ENCODE data around the gene EYS. TPM values are rescaled to one million over a fixed set of nuclear protein-coding genes. Genes with fewer than 3 reads are reported as not detected.

Gene EYS
- total RNA-seq, 1 donor from 2014 or later = 2.1 TPM

DNA sequence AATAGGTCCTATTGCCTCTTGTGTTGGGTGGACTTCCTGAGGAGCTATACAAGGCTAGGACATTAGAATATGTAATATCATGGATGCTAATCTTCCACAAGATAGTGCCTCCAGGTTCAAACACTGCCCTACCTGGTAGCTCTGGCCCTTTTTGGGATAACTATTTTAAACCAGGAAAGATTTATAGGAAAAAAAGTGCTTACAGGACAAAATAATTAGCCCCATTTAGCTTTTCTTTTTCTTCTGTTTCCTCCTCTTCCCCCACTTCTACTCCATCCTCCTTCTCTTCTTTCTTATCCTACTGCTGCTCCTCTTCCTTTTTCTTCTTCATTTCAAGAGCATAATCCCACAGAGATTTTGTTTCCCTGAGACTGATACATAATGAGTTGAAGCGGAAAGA lies 1104.0 kb downstream of the EYS start:
- no peak overlapping the region for H3K27ac ChIP-seq (ENCODE audit: low read depth, low read length)
- H3K4me3 ChIP-seq (ENCODE audit: low read length in 3 of 3) = no peak overlapping the region

DNA sequence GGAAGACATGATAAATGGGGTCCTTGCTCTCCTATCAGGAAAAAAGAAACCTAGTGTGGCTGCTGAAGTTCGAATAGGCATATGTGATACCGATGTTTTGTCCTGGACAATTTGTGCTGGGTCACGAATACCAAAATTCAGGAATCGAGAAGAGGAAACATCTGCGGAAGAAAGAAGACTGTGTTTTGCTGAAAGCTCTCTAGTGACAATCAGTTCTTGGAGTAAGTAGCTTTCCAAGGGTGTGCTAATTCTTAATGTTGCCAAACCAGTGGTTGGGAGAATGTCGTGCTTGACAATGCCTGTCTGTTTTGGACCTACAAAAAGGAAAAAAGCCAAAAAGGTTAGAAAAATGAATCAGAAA lies 1115.4 kb downstream of the EYS start:
- Histone ChIP-seq H3K4me3 (ENCODE audit: low read length in 3 of 3) (no peak overlapping the region), H3K9ac (ENCODE audit: low read depth in 1 of 3, low read length in 3 of 3) (no peak overlapping the region), H3K36me3 (ENCODE audit: control insufficient read depth in 3 of 3, insufficient read depth in 3 of 3, low read length in 3 of 3) (no peaks in the 10 kb centered on the region), H3K4me1 (ENCODE audit: control insufficient read depth in 3 of 3, insufficient read depth in 3 of 3, low read length in 3 of 3) (no peaks in the 10 kb centered on the region), H3K27me3 (ENCODE audit: control insufficient read depth in 3 of 3, insufficient read depth in 3 of 3, low read length in 3 of 3) (no peaks in the 10 kb centered on the region), H3K27ac (ENCODE audit: low read depth, low read length) (no peak overlapping the region), H3K9me3 (ENCODE audit: control insufficient read depth in 3 of 3, low read length in 3 of 3) (no peaks in the 10 kb centered on the region)

More for the DNA sequence above, 1104.0 kb downstream of the EYS start:
- no peak overlapping the region for H3K9ac ChIP-seq (ENCODE audit: low read depth in 1 of 3, low read length in 3 of 3)
- no peaks in the 10 kb centered on the region for H3K9me3 ChIP-seq (ENCODE audit: control insufficient read depth in 3 of 3, low read length in 3 of 3)
- no peaks in the 10 kb centered on the region for H3K36me3 ChIP-seq (ENCODE audit: control insufficient read depth in 3 of 3, insufficient read depth in 3 of 3, low read length in 3 of 3)
- H3K27me3 ChIP-seq (ENCODE audit: control insufficient read depth in 3 of 3, insufficient read depth in 3 of 3, low read length in 3 of 3) = no peaks in the 10 kb centered on the region
- H3K4me1 ChIP-seq (ENCODE audit: control insufficient read depth in 3 of 3, insufficient read depth in 3 of 3, low read length in 3 of 3) = no peaks in the 10 kb centered on the region

GRCh38 chr6:64590965-64591675 lies 1115.9 kb downstream of the EYS start:
- Histone ChIP-seq H3K27ac (ENCODE audit: low read depth, low read length) (no peak overlapping the region), H3K27me3 (ENCODE audit: control insufficient read depth in 3 of 3, insufficient read depth in 3 of 3, low read length in 3 of 3) (no peaks in the 10 kb centered on the region), H3K4me3 (ENCODE audit: low read length in 3 of 3) (no peak overlapping the region), H3K9ac (ENCODE audit: low read depth in 1 of 3, low read length in 3 of 3) (no peak overlapping the region), H3K4me1 (ENCODE audit: control insufficient read depth in 3 of 3, insufficient read depth in 3 of 3, low read length in 3 of 3) (no peaks in the 10 kb centered on the region), H3K9me3 (ENCODE audit: control insufficient read depth in 3 of 3, low read length in 3 of 3) (no peaks in the 10 kb centered on the region), H3K36me3 (ENCODE audit: control insufficient read depth in 3 of 3, insufficient read depth in 3 of 3, low read length in 3 of 3) (no peaks in the 10 kb centered on the region)

- H3K4me3 ChIP-seq (ENCODE audit: low read length in 3 of 3) = no peak overlapping the region
- H3K9me3 ChIP-seq (ENCODE audit: control insufficient read depth in 3 of 3, low read length in 3 of 3) = no peaks in the 10 kb centered on the region
- H3K4me1 ChIP-seq (ENCODE audit: control insufficient read depth in 3 of 3, insufficient read depth in 3 of 3, low read length in 3 of 3) = no peaks in the 10 kb centered on the region
- no peak overlapping the region for H3K9ac ChIP-seq (ENCODE audit: low read depth in 1 of 3, low read length in 3 of 3)
- H3K27ac ChIP-seq (ENCODE audit: low read depth, low read length) = no peak overlapping the region
- no peaks in the 10 kb centered on the region for H3K27me3 ChIP-seq (ENCODE audit: control insufficient read depth in 3 of 3, insufficient read depth in 3 of 3, low read length in 3 of 3)
- no peaks in the 10 kb centered on the region for H3K36me3 ChIP-seq (ENCODE audit: control insufficient read depth in 3 of 3, insufficient read depth in 3 of 3, low read length in 3 of 3)
Measured at GRCh38 chr6:64589961-64590360, 1117.1 kb downstream of the EYS start.

DNA sequence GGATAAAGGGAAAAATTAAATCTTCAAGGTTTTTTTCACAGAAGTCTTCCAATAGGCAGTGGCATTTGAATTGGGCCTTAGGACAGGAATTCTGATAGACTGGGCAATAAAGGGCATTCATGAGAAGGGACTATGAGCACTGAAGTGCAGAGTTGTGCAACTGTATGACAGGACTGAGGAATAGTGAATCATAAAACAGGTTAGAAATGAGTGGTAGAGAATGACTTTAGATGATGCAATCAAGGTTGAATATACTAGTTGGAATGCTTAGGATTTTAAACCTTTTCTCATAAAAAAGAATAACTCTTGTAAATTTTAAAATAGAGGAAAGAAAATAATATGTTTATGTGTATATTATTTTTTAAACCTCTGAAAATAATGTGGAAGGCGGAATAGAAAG lies 1126.7 kb downstream of the EYS start:
- no peaks in the 10 kb centered on the region for H3K9me3 ChIP-seq (ENCODE audit: control insufficient read depth in 3 of 3, low read length in 3 of 3)
- no peak overlapping the region for H3K4me3 ChIP-seq (ENCODE audit: low read length in 3 of 3)
- H3K36me3 ChIP-seq (ENCODE audit: control insufficient read depth in 3 of 3, insufficient read depth in 3 of 3, low read length in 3 of 3) = no peaks in the 10 kb centered on the region
- H3K27me3 ChIP-seq (ENCODE audit: control insufficient read depth in 3 of 3, insufficient read depth in 3 of 3, low read length in 3 of 3) = no peaks in the 10 kb centered on the region
- no peaks in the 10 kb centered on the region for H3K4me1 ChIP-seq (ENCODE audit: control insufficient read depth in 3 of 3, insufficient read depth in 3 of 3, low read length in 3 of 3)
- no peak overlapping the region for H3K27ac ChIP-seq (ENCODE audit: low read depth, low read length)
- no peak overlapping the region for H3K9ac ChIP-seq (ENCODE audit: low read depth in 1 of 3, low read length in 3 of 3)

- Histone ChIP-seq H3K27ac (ENCODE audit: low read depth, low read length) (no peak overlapping the region), H3K27me3 (ENCODE audit: control insufficient read depth in 3 of 3, insufficient read depth in 3 of 3, low read length in 3 of 3) (no peaks in the 10 kb centered on the region), H3K4me3 (ENCODE audit: low read length in 3 of 3) (no peak overlapping the region), H3K9me3 (ENCODE audit: control insufficient read depth in 3 of 3, low read length in 3 of 3) (peaks cover 0 to 2% (median 0%) of the 10 kb centered on the region in 3 donors), H3K4me1 (ENCODE audit: control insufficient read depth in 3 of 3, insufficient read depth in 3 of 3, low read length in 3 of 3) (no peaks in the 10 kb centered on the region), H3K36me3 (ENCODE audit: control insufficient read depth in 3 of 3, insufficient read depth in 3 of 3, low read length in 3 of 3) (no peaks in the 10 kb centered on the region), H3K9ac (ENCODE audit: low read depth in 1 of 3, low read length in 3 of 3) (no peak overlapping the region)
Measured at GRCh38 chr6:64553249-64553786, 1153.7 kb downstream of the EYS start.

DNA sequence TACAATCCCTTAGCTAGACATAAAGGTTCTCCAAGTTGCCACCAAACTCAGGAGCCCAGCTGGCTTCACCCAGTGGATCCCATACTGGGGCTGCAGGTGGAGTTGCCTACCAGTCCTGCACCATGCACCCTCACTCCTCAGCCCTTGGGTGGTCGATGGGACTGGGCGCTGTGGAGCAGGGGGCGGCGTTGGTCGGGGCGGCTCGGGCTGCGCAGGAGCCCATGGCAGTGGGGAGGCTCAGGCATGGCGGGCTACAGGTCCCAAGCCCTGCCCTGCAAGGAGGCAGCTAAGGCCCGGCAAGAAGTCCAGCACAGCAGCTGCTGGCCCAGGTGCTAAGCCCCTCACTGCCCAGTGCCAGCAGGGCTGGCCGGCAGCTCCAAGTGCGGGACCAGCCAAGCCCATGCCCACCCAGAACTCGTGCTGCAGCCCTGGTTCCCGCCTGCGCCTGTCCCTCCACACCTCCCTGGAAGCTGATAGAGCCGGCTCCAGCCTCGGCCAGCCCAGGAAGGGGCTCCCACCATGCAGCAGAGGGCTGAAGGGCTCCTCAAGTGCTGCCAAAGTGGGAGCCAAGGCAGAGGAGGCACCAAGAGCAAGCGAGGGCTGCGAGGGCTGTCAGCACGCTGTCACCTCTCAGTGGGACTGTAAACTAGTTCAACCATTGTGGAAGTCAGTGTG lies 1159.3 kb downstream of the EYS start:
- H3K27ac ChIP-seq (ENCODE audit: low read depth, low read length) = no peak overlapping the region
- no peaks in the 10 kb centered on the region for H3K36me3 ChIP-seq (ENCODE audit: control insufficient read depth in 3 of 3, insufficient read depth in 3 of 3, low read length in 3 of 3)
- H3K9ac ChIP-seq (ENCODE audit: low read depth in 1 of 3, low read length in 3 of 3) = no peak overlapping the region
- H3K4me1 ChIP-seq (ENCODE audit: control insufficient read depth in 3 of 3, insufficient read depth in 3 of 3, low read length in 3 of 3) = no peaks in the 10 kb centered on the region
- H3K4me3 ChIP-seq (ENCODE audit: low read length in 3 of 3) = no peak overlapping the region
- H3K9me3 ChIP-seq (ENCODE audit: control insufficient read depth in 3 of 3, low read length in 3 of 3) = peaks cover 0 to 2% (median 0%) of the 10 kb centered on the region in 3 donors
- H3K27me3 ChIP-seq (ENCODE audit: control insufficient read depth in 3 of 3, insufficient read depth in 3 of 3, low read length in 3 of 3) = no peaks in the 10 kb centered on the region

GRCh38 chr6:64539917-64540316 lies 1167.1 kb downstream of the EYS start:
- H3K9me3 ChIP-seq (ENCODE audit: control insufficient read depth in 3 of 3, low read length in 3 of 3) = no peaks in the 10 kb centered on the region
- H3K4me3 ChIP-seq (ENCODE audit: low read length in 3 of 3) = no peak overlapping the region
- H3K4me1 ChIP-seq (ENCODE audit: control insufficient read depth in 3 of 3, insufficient read depth in 3 of 3, low read length in 3 of 3) = no peaks in the 10 kb centered on the region
- no peaks in the 10 kb centered on the region for H3K36me3 ChIP-seq (ENCODE audit: control insufficient read depth in 3 of 3, insufficient read depth in 3 of 3, low read length in 3 of 3)
- H3K27me3 ChIP-seq (ENCODE audit: control insufficient read depth in 3 of 3, insufficient read depth in 3 of 3, low read length in 3 of 3) = no peaks in the 10 kb centered on the region
- no peak overlapping the region for H3K27ac ChIP-seq (ENCODE audit: low read depth, low read length)
- no peak overlapping the region for H3K9ac ChIP-seq (ENCODE audit: low read depth in 1 of 3, low read length in 3 of 3)

DNA sequence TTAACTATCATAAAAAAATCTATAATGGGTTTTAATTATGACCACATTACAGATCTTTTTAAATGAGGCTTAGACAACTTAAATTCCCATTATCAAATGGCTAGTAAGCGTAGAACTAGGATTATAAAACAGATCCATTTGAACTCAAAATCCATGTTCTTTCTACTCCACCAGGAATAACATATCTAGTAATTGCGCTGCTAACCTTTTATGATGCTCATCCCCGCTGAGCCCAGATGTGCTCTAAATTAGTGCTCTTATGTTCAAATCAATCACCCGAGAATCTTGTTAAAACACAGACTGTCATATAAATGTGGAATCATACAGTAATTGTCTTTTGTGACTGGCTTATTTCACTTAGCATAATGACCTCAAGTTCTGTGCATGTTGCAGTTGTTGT lies 1168.3 kb downstream of the EYS start:
- H3K27ac ChIP-seq (ENCODE audit: low read depth, low read length) = no peak overlapping the region
- no peak overlapping the region for H3K4me3 ChIP-seq (ENCODE audit: low read length in 3 of 3)
- no peaks in the 10 kb centered on the region for H3K4me1 ChIP-seq (ENCODE audit: control insufficient read depth in 3 of 3, insufficient read depth in 3 of 3, low read length in 3 of 3)
- H3K9me3 ChIP-seq (ENCODE audit: control insufficient read depth in 3 of 3, low read length in 3 of 3) = no peaks in the 10 kb centered on the region
- H3K27me3 ChIP-seq (ENCODE audit: control insufficient read depth in 3 of 3, insufficient read depth in 3 of 3, low read length in 3 of 3) = no peaks in the 10 kb centered on the region
- H3K9ac ChIP-seq (ENCODE audit: low read depth in 1 of 3, low read length in 3 of 3) = no peak overlapping the region
- H3K36me3 ChIP-seq (ENCODE audit: control insufficient read depth in 3 of 3, insufficient read depth in 3 of 3, low read length in 3 of 3) = no peaks in the 10 kb centered on the region

- H3K27me3 ChIP-seq (ENCODE audit: control insufficient read depth in 3 of 3, insufficient read depth in 3 of 3, low read length in 3 of 3) = no peaks in the 10 kb centered on the region
- no peak overlapping the region for H3K9ac ChIP-seq (ENCODE audit: low read depth in 1 of 3, low read length in 3 of 3)
Measured at GRCh38 chr6:64527899-64528298, 1179.1 kb downstream of the EYS start.

More at GRCh38 chr6:64527899-64528298, 1179.1 kb downstream of the EYS start:
- H3K4me1 ChIP-seq (ENCODE audit: control insufficient read depth in 3 of 3, insufficient read depth in 3 of 3, low read length in 3 of 3) = no peaks in the 10 kb centered on the region
- no peaks in the 10 kb centered on the region for H3K36me3 ChIP-seq (ENCODE audit: control insufficient read depth in 3 of 3, insufficient read depth in 3 of 3, low read length in 3 of 3)
- H3K27ac ChIP-seq (ENCODE audit: low read depth, low read length) = no peak overlapping the region
- no peak overlapping the region for H3K4me3 ChIP-seq (ENCODE audit: low read length in 3 of 3)
- no peaks in the 10 kb centered on the region for H3K9me3 ChIP-seq (ENCODE audit: control insufficient read depth in 3 of 3, low read length in 3 of 3)

Measured in skeletal muscle tissue (tissue), 4 donors.